K562 (cell line): ENCODE results near the gene C9.

Experiments used
- CREM ChIP-seq: IDR thresholded peaks from 2 replicates; pipeline ENCODE4 v1.6.1; 2014; ENCODE audit warnings: antibody characterized with exemption, low read depth
- KLF16 ChIP-seq: IDR thresholded peaks from 2 replicates; pipeline ENCODE4 v1.6.1; 2016; ENCODE audit warnings: antibody characterized with exemption
- PHF8 ChIP-seq: fragments of 200-600 bp; sonication (generic); IDR thresholded peaks from 2 replicates; pipeline ENCODE4 v1.6.1; 2012; ENCODE audit warnings: mixed run types, mild to moderate bottlenecking, inconsistent platforms, low read length, moderate library complexity, borderline replicate concordance
- SP1 ChIP-seq: sonication (generic); formaldehyde crosslinking; IDR thresholded peaks from 2 replicates; pipeline ENCODE4 v1.8.1; 2022; ENCODE audit warnings: mild to moderate bottlenecking, missing genetic modification reagents
- SPI1 ChIP-seq: IDR thresholded peaks from 2 replicates; pipeline ENCODE4 v1.6.1; 2011; ENCODE audit warnings: low read depth, low read length, control low read depth, borderline replicate concordance
- YY1 ChIP-seq, 3 experiments: IDR thresholded peaks; 2 replicates each; pipeline ENCODE4 v1.6.1; 2011; ENCODE audit warnings: low read length in 2 of 3, mild to moderate bottlenecking in 2 of 3, moderate library complexity in 2 of 3, borderline replicate concordance in 1 of 3, control low read depth in 1 of 3, low read depth in 1 of 3; ENCODE audit not compliant: insufficient read depth in 3 of 3, insufficient replicate concordance in 2 of 3, control insufficient read depth in 1 of 3, insufficient read length in 1 of 3; ENCODE audit errors: extremely low read depth in 1 of 3
- ZBTB8A ChIP-seq: fragments of 450-650 bp; IDR thresholded peaks from 2 replicates; pipeline ENCODE4 v1.6.1; 2018; ENCODE audit warnings: mild to moderate bottlenecking, moderate library complexity; ENCODE audit not compliant: partially characterized antibody
- ZNF146 ChIP-seq: IDR thresholded peaks from one replicate; pipeline ENCODE4 v1.6.1; 2018; ENCODE audit warnings: missing compliant biosample characterization; ENCODE audit not compliant: unreplicated experiment
- TF ChIP-seq, protein P1 (sequence below), 3 experiments: IDR thresholded peaks in 2 of 3; conservative IDR thresholded peaks in 1 of 3; 2 replicates each; pipeline ENCODE4 v1.5.1; 2011 to 2012; ENCODE audit warnings: low read length in 3 of 3, mild to moderate bottlenecking in 3 of 3, control low read depth in 2 of 3, improper control_type of control experiment in 1 of 3, inconsistent platforms in 1 of 3, low read depth in 1 of 3, mixed read lengths in 1 of 3, moderate library complexity in 1 of 3; ENCODE audit not compliant: insufficient read depth in 2 of 3
- TF ChIP-seq, protein P2 (sequence below): sonication (generic); formaldehyde crosslinking; IDR thresholded peaks from 2 replicates; pipeline ENCODE4 v1.9.0; 2022; ENCODE audit warnings: mild to moderate bottlenecking, missing genetic modification reagents

DNA sequence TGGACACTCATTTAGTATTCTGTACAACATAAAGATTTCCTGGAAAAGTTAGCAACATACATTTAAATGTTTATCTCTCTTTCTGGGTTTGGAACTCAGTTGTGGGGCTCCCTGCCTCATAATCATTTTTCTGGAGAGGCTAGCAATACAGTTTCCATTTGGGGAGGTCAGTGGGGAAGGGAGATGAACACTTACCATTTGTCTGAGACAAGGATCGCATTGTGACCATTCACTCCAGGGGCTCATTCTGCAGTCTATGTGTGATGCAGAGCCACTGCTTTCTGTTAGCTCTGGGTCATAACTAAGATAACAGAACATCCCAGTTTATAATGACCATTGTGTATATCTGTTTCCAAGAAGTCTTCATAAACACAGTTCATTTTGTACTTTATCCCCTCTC is 22.4 kb downstream of the C9 start:
- TF ChIP-seq ZNF146 (CRISPR knock-in tag) (no peak), ZBTB8A (no peak), YY1 (IDR thresholded peaks at IDR 0.05; ENCODE audit: borderline replicate concordance in 1 of 3, control insufficient read depth in 1 of 3, extremely low read depth in 1 of 3, insufficient read depth in 3 of 3, insufficient read length in 1 of 3, insufficient replicate concordance in 2 of 3, low read depth in 1 of 3, low read length in 2 of 3) (no peak), KLF16 (no peak), CREM (no peak), SPI1 (no peak), SP1 (no peak), PHF8 (no peak)
- TF ChIP-seq, protein P1, sequence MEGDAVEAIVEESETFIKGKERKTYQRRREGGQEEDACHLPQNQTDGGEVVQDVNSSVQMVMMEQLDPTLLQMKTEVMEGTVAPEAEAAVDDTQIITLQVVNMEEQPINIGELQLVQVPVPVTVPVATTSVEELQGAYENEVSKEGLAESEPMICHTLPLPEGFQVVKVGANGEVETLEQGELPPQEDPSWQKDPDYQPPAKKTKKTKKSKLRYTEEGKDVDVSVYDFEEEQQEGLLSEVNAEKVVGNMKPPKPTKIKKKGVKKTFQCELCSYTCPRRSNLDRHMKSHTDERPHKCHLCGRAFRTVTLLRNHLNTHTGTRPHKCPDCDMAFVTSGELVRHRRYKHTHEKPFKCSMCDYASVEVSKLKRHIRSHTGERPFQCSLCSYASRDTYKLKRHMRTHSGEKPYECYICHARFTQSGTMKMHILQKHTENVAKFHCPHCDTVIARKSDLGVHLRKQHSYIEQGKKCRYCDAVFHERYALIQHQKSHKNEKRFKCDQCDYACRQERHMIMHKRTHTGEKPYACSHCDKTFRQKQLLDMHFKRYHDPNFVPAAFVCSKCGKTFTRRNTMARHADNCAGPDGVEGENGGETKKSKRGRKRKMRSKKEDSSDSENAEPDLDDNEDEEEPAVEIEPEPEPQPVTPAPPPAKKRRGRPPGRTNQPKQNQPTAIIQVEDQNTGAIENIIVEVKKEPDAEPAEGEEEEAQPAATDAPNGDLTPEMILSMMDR (IDR thresholded peaks at IDR 0.05 in 2 of 3, conservative IDR thresholded peaks at IDR 0.05 in 1 of 3; ENCODE audit: insufficient read depth in 2 of 3, low read depth in 1 of 3, low read length in 3 of 3), result no peak
- TF ChIP-seq, protein P2, sequence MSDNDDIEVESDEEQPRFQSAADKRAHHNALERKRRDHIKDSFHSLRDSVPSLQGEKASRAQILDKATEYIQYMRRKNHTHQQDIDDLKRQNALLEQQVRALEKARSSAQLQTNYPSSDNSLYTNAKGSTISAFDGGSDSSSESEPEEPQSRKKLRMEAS, result no peak
